IMR-90 (cell line): Measurements from ENCODE around the gene TROAP. TPM values are rescaled to one million over a fixed set of nuclear protein-coding genes. Genes with fewer than 3 reads are reported as not detected.

Source experiments
- ATAC-seq: fragments of 200-7000 bp; cut with Tn5 transposase; 2 replicates; pipeline ENCODE4 v1.9.1; 2020; ENCODE audit warnings: low read depth, mild to moderate bottlenecking, moderate library complexity
- BruUV-seq: library from RNA; stranded (reverse); fragments of 400-500 nt; replicated peaks from 2 replicates; lab custom pipeline; 2021; lab: Mats Ljungman, UMichigan
- CTCF ChIA-PET: fragments of 300-600 bp; formaldehyde crosslinking; extraction: SDS; loops from one replicate; lab custom pipeline; 2021; ENCODE audit warnings: antibody characterized with exemption; lab: Yijun Ruan, JAX
- POLR2A ChIA-PET: fragments of 300-600 bp; sonication (Branson Sonifier 250); formaldehyde crosslinking; loops from one replicate; lab custom pipeline; 2022; ENCODE audit warnings: antibody characterized with exemption; ENCODE audit not compliant: unreplicated experiment; lab: Charles Lee
- DNase-seq: peaks from one replicate; pipeline ENCODE4 v3.0.0; 2013
- H2AFZ ChIP-seq: replicated peaks from 2 replicates; pipeline ENCODE3; 2013; ENCODE audit warnings: low read length, mild to moderate bottlenecking; ENCODE audit not compliant: poor library complexity
- H2AK5ac ChIP-seq: 2 replicates; pipeline ENCODE4 v1.6.1; 2013; ENCODE audit warnings: low read depth, low read length, inconsistent platforms
- H2AK9ac ChIP-seq: replicated peaks from 2 replicates; pipeline ENCODE3; 2013; ENCODE audit warnings: mild to moderate bottlenecking, low read depth, low read length, moderate library complexity; ENCODE audit not compliant: poor library complexity
- H2BK120ac ChIP-seq: 2 replicates; pipeline ENCODE4 v1.6.1; 2013; ENCODE audit warnings: low read depth, low read length, inconsistent platforms
- H2BK15ac ChIP-seq: 3 replicates; pipeline ENCODE4 v1.6.1; 2013; ENCODE audit warnings: low read depth, low read length, inconsistent platforms
- H2BK20ac ChIP-seq: 2 replicates; pipeline ENCODE4 v1.6.1; 2013; ENCODE audit warnings: low read depth, mild to moderate bottlenecking, inconsistent platforms, low read length, moderate library complexity
- H2BK5ac ChIP-seq: 2 replicates; pipeline ENCODE4 v1.6.1; 2013; ENCODE audit warnings: mild to moderate bottlenecking, low read depth, low read length, inconsistent platforms; ENCODE audit not compliant: poor library complexity, severe bottlenecking
- H3K14ac ChIP-seq: replicated peaks from 2 replicates; pipeline ENCODE4 v1.6.1; 2013; ENCODE audit warnings: low read depth, low read length, inconsistent platforms
- H3K18ac ChIP-seq: 2 replicates; pipeline ENCODE4 v1.6.1; 2013; ENCODE audit warnings: low read depth, low read length, control low read depth
- H3K23ac ChIP-seq: 2 replicates; pipeline ENCODE4 v1.6.1; 2013; ENCODE audit warnings: low read depth, low read length, inconsistent platforms
- H3K27ac ChIP-seq: 2 replicates; pipeline ENCODE4 v1.5.1; 2013; ENCODE audit warnings: mild to moderate bottlenecking, control low read depth, low read length; ENCODE audit not compliant: insufficient read depth
- H3K27me3 ChIP-seq: 2 replicates; pipeline ENCODE4 v1.6.1; 2013; ENCODE audit warnings: low read length; ENCODE audit not compliant: control insufficient read depth, insufficient read depth
- H3K36me3 ChIP-seq: 2 replicates; pipeline ENCODE4 v1.6.1; 2013; ENCODE audit warnings: low read length, mixed read lengths; ENCODE audit not compliant: control insufficient read depth, insufficient read depth
- H3K4ac ChIP-seq: 2 replicates; pipeline ENCODE4 v1.6.1; 2013; ENCODE audit warnings: low read depth, low read length, inconsistent platforms
- H3K4me1 ChIP-seq: 2 replicates; pipeline ENCODE4 v1.6.1; 2013; ENCODE audit warnings: low read length, mixed read lengths; ENCODE audit not compliant: control insufficient read depth, insufficient read depth
- H3K4me2 ChIP-seq: 2 replicates; pipeline ENCODE4 v1.6.1; 2013; ENCODE audit warnings: low read depth, mild to moderate bottlenecking, control low read depth, low read length, moderate library complexity
- H3K4me3 ChIP-seq: 2 replicates; pipeline ENCODE4 v1.5.1; 2013; ENCODE audit warnings: low read depth, mild to moderate bottlenecking, control low read depth, low read length, moderate library complexity; ENCODE audit not compliant: insufficient read depth
- H3K56ac ChIP-seq: 2 replicates; pipeline ENCODE4 v1.6.1; 2013; ENCODE audit warnings: low read length, inconsistent platforms; ENCODE audit not compliant: insufficient read depth; ENCODE audit errors: extremely low read depth
- H3K79me1 ChIP-seq, 2 experiments: 2 replicates each; pipeline ENCODE4 v1.6.1; 2013; ENCODE audit warnings: low read length in 2 of 2, inconsistent platforms in 1 of 2, low read depth in 1 of 2
- H3K9ac ChIP-seq: 2 replicates; pipeline ENCODE4 v1.6.1; 2013; ENCODE audit warnings: low read depth, low read length, control low read depth
- H3K9me1 ChIP-seq: 2 replicates; pipeline ENCODE4 v1.6.1; 2013; ENCODE audit warnings: low read length, inconsistent platforms; ENCODE audit not compliant: insufficient read depth
- H3K9me3 ChIP-seq: 2 replicates; pipeline ENCODE4 v1.6.1; 2013; ENCODE audit warnings: low read length; ENCODE audit not compliant: control insufficient read depth, insufficient read depth
- H4K20me1 ChIP-seq: 2 replicates; pipeline ENCODE4 v1.6.1; 2013; ENCODE audit warnings: low read length, inconsistent platforms; ENCODE audit not compliant: insufficient read depth
- H4K5ac ChIP-seq: 2 replicates; pipeline ENCODE4 v1.6.1; 2013; ENCODE audit warnings: mild to moderate bottlenecking, low read depth, low read length, control low read depth
- H4K8ac ChIP-seq, 2 experiments: 2 replicates each; pipeline ENCODE4 v1.6.1; 2013; ENCODE audit warnings: low read depth in 2 of 2, low read length in 2 of 2, control low read depth in 1 of 2, inconsistent platforms in 1 of 2
- H4K91ac ChIP-seq: 2 replicates; pipeline ENCODE4 v1.6.1; 2013; ENCODE audit warnings: low read depth, low read length, inconsistent platforms; ENCODE audit not compliant: insufficient read depth
- BHLHE40 ChIP-seq: fragments of 150-350 bp; IDR thresholded peaks from 2 replicates; pipeline ENCODE4 v1.6.1; 2016; ENCODE audit warnings: mild to moderate bottlenecking, low read depth, low read length
- FOS ChIP-seq: fragments of 150-350 bp; IDR thresholded peaks from 2 replicates; pipeline ENCODE4 v1.6.1; 2016; ENCODE audit warnings: low read depth, low read length
- MAZ ChIP-seq: IDR thresholded peaks from 2 replicates; pipeline ENCODE4 v1.6.1; 2012; ENCODE audit warnings: low read depth, mild to moderate bottlenecking, low read length, improper control_type of control experiment, moderate library complexity, borderline replicate concordance
- MXI1 ChIP-seq: IDR thresholded peaks from 2 replicates; pipeline ENCODE4 v1.6.1; 2012; ENCODE audit warnings: low read depth, mild to moderate bottlenecking, low read length, moderate library complexity, borderline replicate concordance
- NFE2L2 ChIP-seq: fragments of 150-350 bp; IDR thresholded peaks from 2 replicates; pipeline ENCODE4 v1.6.1; 2016; ENCODE audit warnings: low read depth, mild to moderate bottlenecking, low read length
- POLR2A ChIP-seq: IDR thresholded peaks from 2 replicates; pipeline ENCODE4 v1.6.1; 2012; ENCODE audit warnings: mild to moderate bottlenecking, low read depth, low read length
- RFX5 ChIP-seq: IDR thresholded peaks from 2 replicates; pipeline ENCODE4 v1.8.0; 2012; ENCODE audit warnings: low read depth, mild to moderate bottlenecking, low read length, moderate library complexity
- SMC3 ChIP-seq: fragments of 150-350 bp; IDR thresholded peaks from 2 replicates; pipeline ENCODE4 v1.6.1; 2016; ENCODE audit warnings: low read depth, mild to moderate bottlenecking, antibody characterized with exemption, low read length, moderate library complexity
- USF2 ChIP-seq: fragments of 150-350 bp; IDR thresholded peaks from 2 replicates; pipeline ENCODE4 v1.6.1; 2017; ENCODE audit warnings: mild to moderate bottlenecking, antibody characterized with exemption, low read length, low read depth
- WGBS, 2 experiments: methylation state at CpG; one replicate each; pipeline versions ENCODE4 v1.1.5 to v1.1.7; 2013; ENCODE audit warnings: missing lambda C conversion rate in 2 of 2; ENCODE audit not compliant: insufficient read length in 1 of 2; ENCODE audit errors: extremely low coverage in 2 of 2; 5-methylcytosine and 5-hydroxymethylcytosine counted together
- dilution Hi-C: fragments of 300-500 bp; cut with HindIII; formaldehyde crosslinking; loops from one replicate; pipeline ENCODE4 v1.14.3; 2018; ENCODE audit warnings: low sequenced_read_pairs; ENCODE audit not compliant: unreplicated experiment
- in situ Hi-C: fragments of 300-500 bp; cut with MboI; formaldehyde crosslinking; loops from 3 replicates; pipeline ENCODE4 v1.14.3; 2019; ENCODE audit warnings: low sequenced_read_pairs, inconsistent platforms, mixed read lengths
- intact Hi-C: fragments of 100-400 bp; cut with micrococcal nuclease; formaldehyde crosslinking; loops from 2 replicates; pipeline ENCODE4 v1.10.0; 2022
- polyA plus RNA-seq, 3 experiments: library from polyadenylated mRNA; depleted of rRNA; stranded (reverse); fragments of >200 nt; gene quantifications; 2 replicates each; pipeline ENCODE4 v1.2.3, GENCODE V29; 2012; ENCODE audit warnings: low replicate concordance in 1 of 3
- total RNA-seq: library from RNA; depleted of rRNA; stranded (reverse); fragments of >200 nt; gene quantifications from 2 replicates; pipeline ENCODE4 v1.2.3, GENCODE V29; 2012
- TF ChIP-seq, protein P1 (sequence below): conservative IDR thresholded peaks from 2 replicates; pipeline ENCODE4 v1.5.1; 2012; ENCODE audit warnings: mild to moderate bottlenecking, low read depth, low read length, improper control_type of control experiment
- TF ChIP-seq, protein P2 (sequence below): fragments of 150-350 bp; IDR thresholded peaks from 2 replicates; pipeline ENCODE4 v1.6.1; 2016; ENCODE audit warnings: low read depth, mild to moderate bottlenecking, low read length, moderate library complexity, borderline replicate concordance

Gene TROAP
- total and polyA plus RNA-seq, 2 of the 4 experiments (the other 2 are of a cell fraction): 21.5 to 29.3 TPM

DNA sequence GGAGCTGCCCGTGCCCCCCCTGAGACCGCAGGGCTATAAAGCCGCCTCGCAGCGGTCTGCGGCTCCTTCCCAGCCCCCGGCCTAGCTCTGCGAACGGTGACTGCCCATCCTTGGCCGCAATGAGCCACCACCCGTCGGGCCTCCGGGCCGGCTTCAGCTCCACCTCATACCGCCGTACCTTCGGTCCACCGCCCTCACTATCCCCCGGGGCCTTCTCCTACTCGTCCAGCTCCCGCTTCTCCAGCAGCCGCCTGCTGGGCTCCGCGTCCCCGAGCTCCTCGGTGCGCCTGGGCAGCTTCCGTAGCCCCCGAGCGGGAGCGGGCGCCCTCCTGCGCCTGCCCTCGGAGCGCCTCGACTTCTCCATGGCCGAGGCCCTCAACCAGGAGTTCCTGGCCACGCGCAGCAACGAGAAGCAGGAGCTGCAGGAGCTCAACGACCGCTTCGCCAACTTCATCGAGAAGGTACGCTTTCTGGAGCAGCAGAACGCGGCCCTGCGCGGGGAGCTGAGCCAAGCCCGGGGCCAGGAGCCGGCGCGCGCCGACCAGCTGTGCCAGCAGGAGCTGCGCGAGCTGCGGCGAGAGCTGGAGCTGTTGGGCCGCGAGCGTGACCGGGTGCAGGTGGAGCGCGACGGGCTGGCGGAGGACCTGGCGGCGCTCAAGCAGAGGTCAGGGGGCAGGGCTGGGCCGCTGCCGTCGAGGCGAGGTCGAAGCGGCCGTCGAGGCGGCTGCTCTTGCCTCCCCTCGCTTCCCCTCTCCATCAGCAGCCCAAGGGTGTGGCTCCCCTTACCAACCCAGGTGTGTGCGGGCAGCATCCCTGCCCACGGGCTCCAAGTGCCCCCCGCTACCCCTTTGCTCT lies 27.7 kb upstream of the TROAP start, which contains the start of gene PRPH:
TSS of gene PRPH (plus strand) at position 66 of the 855 bp plus-strand sequence. CDS start at position 120, 54 bp downstream.
- POLR2A ChIA-PET: no interaction called here
- peak within 1 kb of the TSS; percentile 42 for H2AK9ac ChIP-seq
- intact Hi-C loops: no loop called here
- H4K8ac ChIP-seq: no peak within 1 kb of the TSS
- dilution Hi-C loops: no loop called here
- no peak within 1 kb of the TSS for H4K91ac ChIP-seq
- no peak within 1 kb of the TSS for H3K4ac ChIP-seq
- no peaks in the 10 kb centered on the region for H3K9me1 ChIP-seq
- no peaks in the 10 kb centered on the region for H3K79me1 ChIP-seq
- no peak within 1 kb of the TSS for H3K4me2 ChIP-seq
- H2BK120ac ChIP-seq: no peak within 1 kb of the TSS
- no peak for ATAC-seq
- no peak for DNase-seq
- H3K36me3 ChIP-seq: no peaks in the 10 kb centered on the region
- no peaks in the 10 kb centered on the region for H4K20me1 ChIP-seq
- no peak within 1 kb of the TSS for H3K14ac ChIP-seq
- H4K5ac ChIP-seq: no peak within 1 kb of the TSS
- peak within 1 kb of the TSS; percentile 43 for H2AFZ ChIP-seq
- no peak within 1 kb of the TSS for H2BK5ac ChIP-seq
- peaks cover 6% of the 10 kb centered on the region; the same call in 1 of the 2 replicates for H3K9me3 ChIP-seq
- TF ChIP-seq RFX5: no peak
- no peak for TF ChIP-seq USF2
- no peak for TF ChIP-seq MAZ
- TF ChIP-seq SMC3: no peak
- no peak for TF ChIP-seq FOS
- TF ChIP-seq MXI1: no peak
- no peak for TF ChIP-seq POLR2A
- no peak for TF ChIP-seq BHLHE40
- no peak for TF ChIP-seq NFE2L2
- TF ChIP-seq, protein P1, sequence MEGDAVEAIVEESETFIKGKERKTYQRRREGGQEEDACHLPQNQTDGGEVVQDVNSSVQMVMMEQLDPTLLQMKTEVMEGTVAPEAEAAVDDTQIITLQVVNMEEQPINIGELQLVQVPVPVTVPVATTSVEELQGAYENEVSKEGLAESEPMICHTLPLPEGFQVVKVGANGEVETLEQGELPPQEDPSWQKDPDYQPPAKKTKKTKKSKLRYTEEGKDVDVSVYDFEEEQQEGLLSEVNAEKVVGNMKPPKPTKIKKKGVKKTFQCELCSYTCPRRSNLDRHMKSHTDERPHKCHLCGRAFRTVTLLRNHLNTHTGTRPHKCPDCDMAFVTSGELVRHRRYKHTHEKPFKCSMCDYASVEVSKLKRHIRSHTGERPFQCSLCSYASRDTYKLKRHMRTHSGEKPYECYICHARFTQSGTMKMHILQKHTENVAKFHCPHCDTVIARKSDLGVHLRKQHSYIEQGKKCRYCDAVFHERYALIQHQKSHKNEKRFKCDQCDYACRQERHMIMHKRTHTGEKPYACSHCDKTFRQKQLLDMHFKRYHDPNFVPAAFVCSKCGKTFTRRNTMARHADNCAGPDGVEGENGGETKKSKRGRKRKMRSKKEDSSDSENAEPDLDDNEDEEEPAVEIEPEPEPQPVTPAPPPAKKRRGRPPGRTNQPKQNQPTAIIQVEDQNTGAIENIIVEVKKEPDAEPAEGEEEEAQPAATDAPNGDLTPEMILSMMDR: no peak
- TF ChIP-seq, protein P2, sequence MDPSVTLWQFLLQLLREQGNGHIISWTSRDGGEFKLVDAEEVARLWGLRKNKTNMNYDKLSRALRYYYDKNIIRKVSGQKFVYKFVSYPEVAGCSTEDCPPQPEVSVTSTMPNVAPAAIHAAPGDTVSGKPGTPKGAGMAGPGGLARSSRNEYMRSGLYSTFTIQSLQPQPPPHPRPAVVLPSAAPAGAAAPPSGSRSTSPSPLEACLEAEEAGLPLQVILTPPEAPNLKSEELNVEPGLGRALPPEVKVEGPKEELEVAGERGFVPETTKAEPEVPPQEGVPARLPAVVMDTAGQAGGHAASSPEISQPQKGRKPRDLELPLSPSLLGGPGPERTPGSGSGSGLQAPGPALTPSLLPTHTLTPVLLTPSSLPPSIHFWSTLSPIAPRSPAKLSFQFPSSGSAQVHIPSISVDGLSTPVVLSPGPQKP: no peak
- 15% methylated on average over 47 of the region's 82 CpGs; no CpG with 5 or more reads in 1 of the 2 experiments for WGBS, 2 experiments
- no peak within 1 kb of the TSS for H3K23ac ChIP-seq
- no peak within 1 kb of the TSS for H3K9ac ChIP-seq
- H3K27ac ChIP-seq: no peak within 1 kb of the TSS
- H2AK5ac ChIP-seq: no peak within 1 kb of the TSS
- no peak within 1 kb of the TSS for H2BK20ac ChIP-seq
- no TSS peak for BruUV-seq
- in situ Hi-C loops: no loop called here
- no peak within 1 kb of the TSS for H3K18ac ChIP-seq
- peaks cover 61% of the 10 kb centered on the region for H3K27me3 ChIP-seq
- no peak within 1 kb of the TSS for H2BK15ac ChIP-seq
- no peak within 1 kb of the TSS for H3K56ac ChIP-seq
- CTCF ChIA-PET: interaction anchor here (0.5 to 1.5 kb wide), 3 partner anchors 48 to 190 kb away, joined by 4 to 5 read pairs (median 4); no protein-coding TSS in a partner anchor
- H3K4me1 ChIP-seq: peaks cover 7% of the 10 kb centered on the region
- H3K4me3 ChIP-seq: no peak within 1 kb of the TSS
